Thyroid gland (tissue), 4 donors: Measurements from ENCODE around the gene MYO1E. TPM values are rescaled to one million over a fixed set of nuclear protein-coding genes. Genes with fewer than 3 reads are reported as not detected.
"Not testable (repeated sequence)": the region's sequence is repeated elsewhere in the genome, so short reads cannot be mapped to it uniquely, and the experiment has no call there.

Experiments
- DNase-seq, 2 donors: peaks; one replicate each; pipeline ENCODE4 v3.0.0-alpha.2; 2019
- H3K27ac ChIP-seq, 3 donors: fragments of 200-600 bp; sonication (generic); 1 replicate in 2 of 3; 2 replicates in 1 of 3; pipeline ENCODE4 v1.5.1; 2016 to 2019; ENCODE audit warnings: mild to moderate bottlenecking in 1 of 3, moderate library complexity in 1 of 3
- H3K27me3 ChIP-seq: fragments of 200-600 bp; sonication (generic); one replicate; pipeline ENCODE4 v1.5.1; 2019
- H3K36me3 ChIP-seq, 2 donors: fragments of 200-600 bp; sonication (generic); one replicate each; pipeline ENCODE4 v1.5.1; 2016 to 2019
- H3K4me1 ChIP-seq, 2 donors: fragments of 200-600 bp; sonication (generic); one replicate each; pipeline ENCODE4 v1.5.1; 2017 to 2019
- H3K4me3 ChIP-seq, 3 donors: fragments of 200-600 bp; sonication (generic); replicated peaks in 1 of 3; 1 replicate in 2 of 3; 2 replicates in 1 of 3; pipeline ENCODE4 v1.5.1; 2016; ENCODE audit warnings: mild to moderate bottlenecking in 1 of 3
- H3K9me3 ChIP-seq: fragments of 200-600 bp; sonication (generic); one replicate; pipeline ENCODE4 v1.5.1; 2017
- CTCF ChIP-seq, 6 experiments: fragments of 200-600 bp in 3 of 6; fragments of 450-650 bp in 3 of 6; sonication (generic) in 3 of 6; IDR thresholded peaks; one replicate each; pipeline ENCODE4 v1.5.1; 2016 to 2019; ENCODE audit warnings: antibody characterized with exemption in 6 of 6, mild to moderate bottlenecking in 2 of 6, inconsistent platforms in 1 of 6, moderate library complexity in 1 of 6
- POLR2A ChIP-seq, 2 donors: fragments of 450-650 bp; IDR thresholded peaks; one replicate each; pipeline ENCODE4 v1.6.1; 2017; ENCODE audit warnings: antibody characterized with exemption in 2 of 2, mild to moderate bottlenecking in 2 of 2, moderate library complexity in 1 of 2
- WGBS, 2 donors: methylation state at CpG; one replicate each; pipeline ENCODE4 v1.1.5; 2017; 5-methylcytosine and 5-hydroxymethylcytosine counted together
- intact Hi-C: fragments of 100-400 bp; cut with DNase I; formaldehyde crosslinking; loops from one replicate; pipeline ENCODE4 v1.15.1; 2023
- total RNA-seq, 4 donors: library from RNA; depleted of rRNA; stranded (reverse); fragments of >200 nt; gene quantifications; one replicate each; pipeline ENCODE4 v1.2.3, GENCODE V29; 2016

The MYO1E gene
- total RNA-seq, 4 donors from 2014 or later, result 19.5 to 56.6 (median 34.6) TPM

GRCh38 chr15:59396679-59397078 lies 24.0 kb upstream of the MYO1E start:
- H3K4me1 ChIP-seq, result peaks cover 0 to 8% of the 10 kb centered on the region in 2 donors
- no peak overlapping the region for H3K4me3 ChIP-seq
- H3K27ac ChIP-seq, result no peak overlapping the region
- H3K27me3 ChIP-seq, result no peaks in the 10 kb centered on the region
- DNase-seq, result no peak
- WGBS, 2 donors, result 40 to 41% methylated on average over 3 of the region's 3 CpGs
- intact Hi-C loops, result no loop called here
- H3K36me3 ChIP-seq, result no peaks in the 10 kb centered on the region
- no peaks in the 10 kb centered on the region for H3K9me3 ChIP-seq
- TF ChIP-seq CTCF (IDR thresholded peaks at IDR 0.05), result no peak
- no peak for TF ChIP-seq POLR2A (IDR thresholded peaks at IDR 0.05)

GRCh38 chr15:59396211-59396610 lies 23.5 kb upstream of the MYO1E start:
- Histone ChIP-seq H3K4me1 (peaks cover 0 to 8% of the 10 kb centered on the region in 2 donors), H3K36me3 (no peaks in the 10 kb centered on the region), H3K4me3 (no peak overlapping the region), H3K27me3 (no peaks in the 10 kb centered on the region), H3K27ac (no peak overlapping the region), H3K9me3 (no peaks in the 10 kb centered on the region)
- TF ChIP-seq CTCF (IDR thresholded peaks at IDR 0.05), result no peak
- TF ChIP-seq POLR2A (IDR thresholded peaks at IDR 0.05), result no peak
- 75 to 80% methylated on average over 3 of the region's 3 CpGs for WGBS, 2 donors
- no peak for DNase-seq
- intact Hi-C loops, result no loop called here

- intact Hi-C loops, result no loop called here
- no peaks in the 10 kb centered on the region for H3K4me1 ChIP-seq
- TF ChIP-seq CTCF (IDR thresholded peaks at IDR 0.05) (no peak), POLR2A (IDR thresholded peaks at IDR 0.05) (no peak)
- no peaks in the 10 kb centered on the region for H3K36me3 ChIP-seq
- no peak overlapping the region for H3K4me3 ChIP-seq
- no peak overlapping the region for H3K27ac ChIP-seq
- no peak for DNase-seq
- no peaks in the 10 kb centered on the region for H3K27me3 ChIP-seq
- no peaks in the 10 kb centered on the region for H3K9me3 ChIP-seq
- WGBS, 2 donors, result 91 to 93% methylated on average over 9 of the region's 9 CpGs
These were observed 21.5 kb upstream of the MYO1E start for GRCh38 chr15:59394166-59394661.

- no peak overlapping the region for H3K27ac ChIP-seq
- H3K9me3 ChIP-seq, result no peaks in the 10 kb centered on the region
- no peaks in the 10 kb centered on the region for H3K36me3 ChIP-seq
- no peaks in the 10 kb centered on the region for H3K4me1 ChIP-seq
- no peak overlapping the region for H3K4me3 ChIP-seq
- 67 to 80% methylated on average over 5 of the region's 5 CpGs for WGBS, 2 donors
- TF ChIP-seq CTCF (IDR thresholded peaks at IDR 0.05) (no peak), POLR2A (IDR thresholded peaks at IDR 0.05) (no peak)
- no peaks in the 10 kb centered on the region for H3K27me3 ChIP-seq
- no peak for DNase-seq
- intact Hi-C loops, result no loop called here
These were observed 19.6 kb upstream of the MYO1E start for GRCh38 chr15:59392299-59392698.

GRCh38 chr15:59388670-59389069 lies 16.0 kb upstream of the MYO1E start:
- Histone ChIP-seq H3K4me3 (no peak overlapping the region), H3K27me3 (no peaks in the 10 kb centered on the region), H3K4me1 (no peaks in the 10 kb centered on the region), H3K36me3 (no peaks in the 10 kb centered on the region), H3K9me3 (no peaks in the 10 kb centered on the region), H3K27ac (no peak overlapping the region)
- no peak for DNase-seq
- intact Hi-C loops, result no loop called here
- WGBS, 2 donors, result 71 to 81% methylated on average over 3 of the region's 3 CpGs
- TF ChIP-seq POLR2A (IDR thresholded peaks at IDR 0.05) (no peak), CTCF (IDR thresholded peaks at IDR 0.05) (no peak)

GRCh38 chr15:59387196-59387878 lies 14.7 kb upstream of the MYO1E start:
- H3K4me1 ChIP-seq, intact Hi-C loops, DNase-seq, H3K9me3 ChIP-seq, H3K36me3 ChIP-seq, H3K4me3 ChIP-seq, H3K27ac ChIP-seq, H3K27me3 ChIP-seq: not testable (repeated sequence)
- WGBS, 2 donors, result 95 to 97% methylated on average over 13 of the region's 13 CpGs
